HG03097 (cell line): ENCODE measurements around the gene PIK3CG.
"Not testable (repeated sequence)": the region's sequence is repeated elsewhere in the genome, so short reads cannot be mapped to it uniquely, and the experiment has no call there.

Experiments used
- ATAC-seq: cut with Tn5 transposase; IDR thresholded peaks from one replicate; pipeline ENCODE4 v1.9.1; 2021; ENCODE audit not compliant: unreplicated experiment, low FRiP score

PIK3CG gene

GRCh38 chr7:106865130-106866041 is at the start of gene PIK3CG:
PIK3CG (plus strand) TSS chr7:106865282; CDS start chr7:106867562, 2,280 bp downstream.
- ATAC-seq, result peak; percentile 73

GRCh38 chr7:106817098-106817497 is 48.0 kb upstream of the PIK3CG start:
- ATAC-seq, result no peak

- no peak for ATAC-seq
Observed at GRCh38 chr7:106818736-106819135, 46.3 kb upstream of the PIK3CG start.

- ATAC-seq, result no peak
Observed at GRCh38 chr7:106819546-106819945, 45.5 kb upstream of the PIK3CG start.

GRCh38 chr7:106820321-106821217 is 44.5 kb upstream of the PIK3CG start:
- ATAC-seq, result no peak

- no peak for ATAC-seq
Observed at GRCh38 chr7:106823631-106824030, 41.5 kb upstream of the PIK3CG start.

- ATAC-seq, result no peak
Observed at GRCh38 chr7:106824458-106824857, 40.6 kb upstream of the PIK3CG start.

- ATAC-seq, result no peak
Observed at GRCh38 chr7:106827626-106828025, 37.5 kb upstream of the PIK3CG start.

GRCh38 chr7:106829496-106829895 is 35.6 kb upstream of the PIK3CG start:
- ATAC-seq, result no peak

GRCh38 chr7:106830896-106831295 is 34.2 kb upstream of the PIK3CG start:
- ATAC-seq, result not testable (repeated sequence)

GRCh38 chr7:106836816-106837215 is 28.3 kb upstream of the PIK3CG start:
- ATAC-seq, result no peak

GRCh38 chr7:106839511-106839910 is 25.6 kb upstream of the PIK3CG start:
- ATAC-seq, result no peak

GRCh38 chr7:106840342-106840741 is 24.7 kb upstream of the PIK3CG start:
- no peak for ATAC-seq

GRCh38 chr7:106841896-106842390 is 23.1 kb upstream of the PIK3CG start:
- ATAC-seq, result no peak

GRCh38 chr7:106844279-106844997 is 20.6 kb upstream of the PIK3CG start:
- ATAC-seq, result no peak

GRCh38 chr7:106848049-106848448 is 17.0 kb upstream of the PIK3CG start:
- ATAC-seq, result no peak

- ATAC-seq, result no peak
Observed at GRCh38 chr7:106848851-106849442, 16.1 kb upstream of the PIK3CG start.

GRCh38 chr7:106851632-106852031 is 13.4 kb upstream of the PIK3CG start:
- not testable (repeated sequence) for ATAC-seq

GRCh38 chr7:106853250-106853908 is 11.7 kb upstream of the PIK3CG start:
- ATAC-seq, result no peak
